A673 (cell line): ENCODE data around the gene TBL2.

Source experiments
- EZH2 ChIP-seq: fragments of 200-600 bp; sonication (generic); IDR thresholded peaks from 2 replicates; pipeline ENCODE4 v1.6.1; 2017; ENCODE audit warnings: borderline replicate concordance, low read depth, mild to moderate bottlenecking, mixed read lengths, antibody characterized with exemption, low read length; ENCODE audit not compliant: poor library complexity, severe bottlenecking
- TF ChIP-seq, protein P1 (sequence below): fragments of 300-800, 200-600 bp; sonication (generic); conservative IDR thresholded peaks from 2 replicates; pipeline ENCODE4 v1.5.1; 2017; ENCODE audit warnings: low read depth, mild to moderate bottlenecking, antibody characterized with exemption, low read length, moderate library complexity, mixed read lengths

DNA sequence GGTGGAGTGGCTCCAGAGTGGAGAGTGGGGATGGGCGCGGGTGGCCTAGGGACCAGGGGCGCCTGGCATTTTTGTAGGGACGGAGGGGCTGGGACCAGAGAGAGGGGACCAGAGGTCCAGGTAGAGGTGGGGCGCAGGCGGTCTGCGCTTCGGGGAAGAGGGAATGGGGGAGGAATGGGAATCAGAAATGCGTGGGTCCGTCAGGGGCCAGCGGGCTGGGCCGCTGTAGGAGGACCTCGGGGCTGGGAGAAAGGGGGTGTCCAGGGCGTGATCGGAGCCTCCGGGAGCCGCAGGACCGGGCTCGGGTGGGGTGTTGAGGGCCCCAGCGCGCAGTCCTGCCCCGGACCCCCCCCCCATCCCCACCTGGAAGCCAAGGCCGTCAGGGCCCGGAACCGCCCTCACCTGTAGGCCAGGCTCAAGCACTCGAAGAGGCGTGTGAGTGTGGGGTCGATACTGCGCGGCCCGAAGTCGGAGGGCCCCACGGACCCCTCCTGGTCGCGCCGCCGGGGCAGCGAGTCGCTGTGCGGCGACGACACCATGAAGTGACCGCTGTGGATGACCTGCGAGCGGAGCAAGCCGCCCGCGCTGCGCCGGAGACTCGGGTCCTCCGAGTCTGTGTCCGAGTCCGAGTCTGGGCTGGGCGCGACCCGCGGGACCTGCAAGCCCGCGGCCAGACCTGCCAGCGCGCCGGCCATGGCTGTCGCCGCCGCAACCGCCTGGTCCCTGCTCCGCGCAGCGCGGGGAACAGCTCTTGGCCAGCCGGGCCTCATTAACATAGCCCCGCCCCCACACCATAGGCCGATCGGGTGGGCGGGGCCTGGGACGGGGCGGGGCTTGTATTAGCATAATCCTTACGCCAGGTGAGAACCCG is 45.7 kb upstream of the TBL2 start, which contains the start of gene MLXIPL:
- TF ChIP-seq, protein P1, sequence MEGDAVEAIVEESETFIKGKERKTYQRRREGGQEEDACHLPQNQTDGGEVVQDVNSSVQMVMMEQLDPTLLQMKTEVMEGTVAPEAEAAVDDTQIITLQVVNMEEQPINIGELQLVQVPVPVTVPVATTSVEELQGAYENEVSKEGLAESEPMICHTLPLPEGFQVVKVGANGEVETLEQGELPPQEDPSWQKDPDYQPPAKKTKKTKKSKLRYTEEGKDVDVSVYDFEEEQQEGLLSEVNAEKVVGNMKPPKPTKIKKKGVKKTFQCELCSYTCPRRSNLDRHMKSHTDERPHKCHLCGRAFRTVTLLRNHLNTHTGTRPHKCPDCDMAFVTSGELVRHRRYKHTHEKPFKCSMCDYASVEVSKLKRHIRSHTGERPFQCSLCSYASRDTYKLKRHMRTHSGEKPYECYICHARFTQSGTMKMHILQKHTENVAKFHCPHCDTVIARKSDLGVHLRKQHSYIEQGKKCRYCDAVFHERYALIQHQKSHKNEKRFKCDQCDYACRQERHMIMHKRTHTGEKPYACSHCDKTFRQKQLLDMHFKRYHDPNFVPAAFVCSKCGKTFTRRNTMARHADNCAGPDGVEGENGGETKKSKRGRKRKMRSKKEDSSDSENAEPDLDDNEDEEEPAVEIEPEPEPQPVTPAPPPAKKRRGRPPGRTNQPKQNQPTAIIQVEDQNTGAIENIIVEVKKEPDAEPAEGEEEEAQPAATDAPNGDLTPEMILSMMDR, result no peak
- TF ChIP-seq EZH2, result no peak
